H1 (cell line): Measurements from ENCODE around the gene WDR89.
"Not testable (repeated sequence)": the region's sequence is repeated elsewhere in the genome, so short reads cannot be mapped to it uniquely, and the experiment has no call there.

Experiments
- BACH1 ChIP-seq: IDR thresholded peaks from 2 replicates; pipeline ENCODE4 v1.6.1; 2012; ENCODE audit warnings: low read length, improper control_type of control experiment
- CREB1 ChIP-seq: IDR thresholded peaks from 2 replicates; pipeline ENCODE4 v1.6.1; 2012; ENCODE audit warnings: inconsistent platforms
- CTCF ChIP-seq, 3 experiments: IDR thresholded peaks; 1 replicate in 2 of 3; 2 replicates in 1 of 3; pipeline versions ENCODE4 v1.5.1 to v1.6.1; 2011; ENCODE audit warnings: low read length in 3 of 3, mild to moderate bottlenecking in 3 of 3, inconsistent platforms in 2 of 3, low read depth in 1 of 3, moderate library complexity in 1 of 3; ENCODE audit not compliant: insufficient read depth in 1 of 3; ENCODE audit errors: control extremely low read depth in 1 of 3
- KDM1A ChIP-seq: fragments of 200-600, 300-600 bp; sonication (generic); IDR thresholded peaks from 2 replicates; pipeline ENCODE4 v1.7.1; 2016; ENCODE audit warnings: mild to moderate bottlenecking, low read length, borderline replicate concordance
- RBBP5 ChIP-seq: IDR thresholded peaks from 2 replicates; pipeline ENCODE4 v1.7.1; 2012; ENCODE audit warnings: low read depth, mild to moderate bottlenecking, inconsistent platforms, low read length, moderate library complexity, borderline replicate concordance
- SP1 ChIP-seq: IDR thresholded peaks from 2 replicates; pipeline ENCODE4 v1.6.1; 2011; ENCODE audit warnings: low read depth, low read length
- SUZ12 ChIP-seq: fragments of 200-600 bp; sonication (generic); IDR thresholded peaks from 2 replicates; pipeline ENCODE4 v1.6.1; 2012; ENCODE audit warnings: mild to moderate bottlenecking, inconsistent platforms, low read length, moderate library complexity, mixed read lengths
- TBP ChIP-seq: IDR thresholded peaks from 2 replicates; pipeline ENCODE4 v1.6.1; 2011; ENCODE audit warnings: low read depth, low read length, improper control_type of control experiment

- TF ChIP-seq CREB1; CTCF (IDR thresholded peaks at IDR 0.05; ENCODE audit: control extremely low read depth in 1 of 3, insufficient read depth in 1 of 3, low read depth in 1 of 3, low read length in 3 of 3); RBBP5; SP1; KDM1A; SUZ12; TBP; BACH1: not testable (repeated sequence)
Observed at GRCh38 chr14:63583046-63583445, 58.6 kb downstream of the WDR89 start.
